HEK293 (cell line): ENCODE data around the gene GAA.

Experiments
- BCL11B ChIP-seq: fragments of 450-650 bp; formaldehyde crosslinking; IDR thresholded peaks from 2 replicates; pipeline ENCODE4 v1.5.1; 2016; ENCODE audit warnings: low read depth, missing biosample characterization, missing genetic modification characterization
- FEZF1 ChIP-seq: fragments of 450-650 bp; formaldehyde crosslinking; IDR thresholded peaks from 2 replicates; pipeline ENCODE4 v1.5.1; 2016; ENCODE audit warnings: missing biosample characterization, missing genetic modification characterization
- GLI4 ChIP-seq: fragments of 450-650 bp; formaldehyde crosslinking; IDR thresholded peaks from 2 replicates; pipeline ENCODE4 v1.5.1; 2016; ENCODE audit warnings: missing biosample characterization, missing genetic modification characterization
- GLIS1 ChIP-seq: fragments of 450-650 bp; formaldehyde crosslinking; IDR thresholded peaks from 2 replicates; pipeline ENCODE4 v1.5.1; 2016; ENCODE audit warnings: missing biosample characterization, missing genetic modification characterization
- KLF9 ChIP-seq: fragments of 450-650 bp; formaldehyde crosslinking; IDR thresholded peaks from 2 replicates; pipeline ENCODE4 v1.5.1; 2016; ENCODE audit warnings: missing biosample characterization, missing genetic modification characterization, low read depth
- OVOL3 ChIP-seq: fragments of 450-650 bp; formaldehyde crosslinking; IDR thresholded peaks from 2 replicates; pipeline ENCODE4 v1.5.1; 2016; ENCODE audit warnings: missing biosample characterization, missing genetic modification characterization
- SP3 ChIP-seq: fragments of 450-650 bp; formaldehyde crosslinking; IDR thresholded peaks from 2 replicates; pipeline ENCODE4 v1.5.1; 2016; ENCODE audit warnings: missing biosample characterization, missing genetic modification characterization
- WT1 ChIP-seq: fragments of 450-650 bp; formaldehyde crosslinking; IDR thresholded peaks from 2 replicates; pipeline ENCODE4 v1.5.1; 2016; ENCODE audit warnings: missing biosample characterization, missing genetic modification characterization
- YY2 ChIP-seq: fragments of 450-650 bp; formaldehyde crosslinking; IDR thresholded peaks from 2 replicates; pipeline ENCODE4 v1.5.1; 2016; ENCODE audit warnings: missing biosample characterization, missing genetic modification characterization
- ZNF112 ChIP-seq: fragments of 450-650 bp; formaldehyde crosslinking; IDR thresholded peaks from 2 replicates; pipeline ENCODE4 v1.5.0; 2017; ENCODE audit warnings: missing biosample characterization, missing genetic modification characterization
- ZNF157 ChIP-seq: fragments of 450-650 bp; formaldehyde crosslinking; IDR thresholded peaks from 2 replicates; pipeline ENCODE4 v1.5.1; 2016; ENCODE audit warnings: missing biosample characterization, missing genetic modification characterization
- ZNF16 ChIP-seq: fragments of 450-650 bp; formaldehyde crosslinking; IDR thresholded peaks from 2 replicates; pipeline ENCODE4 v1.5.1; 2016; ENCODE audit warnings: low read depth, missing biosample characterization, missing genetic modification characterization
- ZNF169 ChIP-seq: fragments of 450-650 bp; formaldehyde crosslinking; IDR thresholded peaks from 2 replicates; pipeline ENCODE4 v1.5.1; 2016; ENCODE audit warnings: missing biosample characterization, missing genetic modification characterization
- ZNF24 ChIP-seq: fragments of 450-650 bp; formaldehyde crosslinking; IDR thresholded peaks from 2 replicates; pipeline ENCODE4 v1.5.1; 2016; ENCODE audit warnings: missing biosample characterization, missing genetic modification characterization
- ZNF292 ChIP-seq: fragments of 450-650 bp; formaldehyde crosslinking; IDR thresholded peaks from 2 replicates; pipeline ENCODE4 v1.5.1; 2016; ENCODE audit warnings: low read depth, missing biosample characterization, missing genetic modification characterization, borderline replicate concordance
- ZNF302 ChIP-seq: fragments of 450-650 bp; formaldehyde crosslinking; IDR thresholded peaks from 2 replicates; pipeline ENCODE4 v1.5.1; 2016; ENCODE audit warnings: missing biosample characterization, missing genetic modification characterization, low read depth
- ZNF335 ChIP-seq: fragments of 450-650 bp; formaldehyde crosslinking; conservative IDR thresholded peaks from 2 replicates; pipeline ENCODE4 v1.5.1; 2016; ENCODE audit warnings: missing biosample characterization, missing genetic modification characterization
- ZNF394 ChIP-seq: fragments of 450-650 bp; formaldehyde crosslinking; IDR thresholded peaks from 2 replicates; pipeline ENCODE4 v1.5.1; 2016; ENCODE audit warnings: missing biosample characterization, missing genetic modification characterization, mild to moderate bottlenecking, moderate library complexity, borderline replicate concordance
- ZNF416 ChIP-seq: fragments of 450-650 bp; formaldehyde crosslinking; IDR thresholded peaks from 2 replicates; pipeline ENCODE4 v1.5.1; 2016; ENCODE audit warnings: missing biosample characterization, missing genetic modification characterization
- ZNF530 ChIP-seq: fragments of 450-650 bp; formaldehyde crosslinking; IDR thresholded peaks from 2 replicates; pipeline ENCODE4 v1.5.1; 2016; ENCODE audit warnings: low read depth, missing biosample characterization, missing genetic modification characterization
- ZNF549 ChIP-seq: fragments of 450-650 bp; IDR thresholded peaks from 2 replicates; pipeline ENCODE4 v1.5.1; 2018; ENCODE audit warnings: missing biosample characterization, missing genetic modification characterization, mild to moderate bottlenecking, inconsistent platforms, moderate library complexity
- ZNF677 ChIP-seq: fragments of 450-650 bp; IDR thresholded peaks from 2 replicates; pipeline ENCODE4 v1.5.0; 2018; ENCODE audit warnings: missing biosample characterization, mild to moderate bottlenecking, missing genetic modification characterization, moderate library complexity
- ZNF777 ChIP-seq: fragments of 450-650 bp; formaldehyde crosslinking; IDR thresholded peaks from 2 replicates; pipeline ENCODE4 v1.5.1; 2017; ENCODE audit warnings: missing biosample characterization, missing genetic modification characterization, borderline replicate concordance
- TF ChIP-seq, protein P1 (sequence below): fragments of 450-650 bp; IDR thresholded peaks from 2 replicates; pipeline ENCODE4 v1.5.1; 2018; ENCODE audit warnings: missing biosample characterization, mild to moderate bottlenecking, missing genetic modification characterization
- TF ChIP-seq, protein P2 (sequence below): fragments of 450-650 bp; formaldehyde crosslinking; IDR thresholded peaks from 2 replicates; pipeline ENCODE4 v1.5.1; 2016; ENCODE audit warnings: missing biosample characterization, missing genetic modification characterization
- TF ChIP-seq, protein P3 (sequence below): fragments of 450-650 bp; formaldehyde crosslinking; IDR thresholded peaks from 2 replicates; pipeline ENCODE4 v1.5.1; 2016; ENCODE audit warnings: missing biosample characterization, missing genetic modification characterization
- TF ChIP-seq, protein P4 (sequence below): fragments of 450-650 bp; formaldehyde crosslinking; IDR thresholded peaks from 2 replicates; pipeline ENCODE4 v1.5.1; 2016; ENCODE audit warnings: missing biosample characterization, missing genetic modification characterization
- TF ChIP-seq, protein P5 (sequence below): fragments of 450-650 bp; formaldehyde crosslinking; IDR thresholded peaks from 2 replicates; pipeline ENCODE4 v1.5.1; 2016; ENCODE audit warnings: missing biosample characterization, missing genetic modification characterization
- TF ChIP-seq, protein P6 (sequence below): fragments of 450-650 bp; formaldehyde crosslinking; IDR thresholded peaks from 2 replicates; pipeline ENCODE4 v1.5.1; 2017; ENCODE audit warnings: missing biosample characterization, missing genetic modification characterization

The GAA gene

DNA sequence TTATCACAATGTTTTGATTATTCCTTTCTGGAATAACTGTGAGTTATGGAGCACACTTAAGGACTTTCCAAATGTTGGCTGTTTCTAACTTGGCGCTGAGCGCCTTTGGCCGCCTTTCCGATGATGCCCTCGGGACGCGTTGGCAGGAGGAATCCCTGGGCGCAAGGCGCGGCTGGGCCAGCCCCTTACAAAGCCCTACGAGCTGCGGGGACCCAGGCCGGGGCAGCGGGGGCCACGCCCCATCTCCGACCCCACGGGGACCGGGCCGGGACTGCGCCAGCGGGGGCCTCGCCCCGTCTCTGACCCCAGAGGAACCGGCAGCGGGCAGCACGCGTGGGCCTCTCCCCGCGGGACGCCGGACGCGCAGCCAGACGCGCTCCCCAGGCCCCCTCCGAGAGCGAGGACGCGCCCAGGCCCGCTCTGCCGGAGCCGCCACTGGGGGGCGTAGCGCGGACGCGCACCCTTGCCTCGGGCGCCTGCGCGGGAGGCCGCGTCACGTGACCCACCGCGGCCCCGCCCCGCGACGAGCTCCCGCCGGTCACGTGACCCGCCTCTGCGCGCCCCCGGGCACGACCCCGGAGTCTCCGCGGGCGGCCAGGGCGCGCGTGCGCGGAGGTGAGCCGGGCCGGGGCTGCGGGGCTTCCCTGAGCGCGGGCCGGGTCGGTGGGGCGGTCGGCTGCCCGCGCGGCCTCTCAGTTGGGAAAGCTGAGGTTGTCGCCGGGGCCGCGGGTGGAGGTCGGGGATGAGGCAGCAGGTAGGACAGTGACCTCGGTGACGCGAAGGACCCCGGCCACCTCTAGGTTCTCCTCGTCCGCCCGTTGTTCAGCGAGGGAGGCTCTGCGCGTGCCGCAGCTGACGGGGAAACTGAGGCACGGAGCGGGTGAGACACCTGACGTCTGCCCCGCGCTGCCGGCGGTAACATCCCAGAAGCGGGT is at the start of gene GAA (continued):
- TF ChIP-seq, protein P1, sequence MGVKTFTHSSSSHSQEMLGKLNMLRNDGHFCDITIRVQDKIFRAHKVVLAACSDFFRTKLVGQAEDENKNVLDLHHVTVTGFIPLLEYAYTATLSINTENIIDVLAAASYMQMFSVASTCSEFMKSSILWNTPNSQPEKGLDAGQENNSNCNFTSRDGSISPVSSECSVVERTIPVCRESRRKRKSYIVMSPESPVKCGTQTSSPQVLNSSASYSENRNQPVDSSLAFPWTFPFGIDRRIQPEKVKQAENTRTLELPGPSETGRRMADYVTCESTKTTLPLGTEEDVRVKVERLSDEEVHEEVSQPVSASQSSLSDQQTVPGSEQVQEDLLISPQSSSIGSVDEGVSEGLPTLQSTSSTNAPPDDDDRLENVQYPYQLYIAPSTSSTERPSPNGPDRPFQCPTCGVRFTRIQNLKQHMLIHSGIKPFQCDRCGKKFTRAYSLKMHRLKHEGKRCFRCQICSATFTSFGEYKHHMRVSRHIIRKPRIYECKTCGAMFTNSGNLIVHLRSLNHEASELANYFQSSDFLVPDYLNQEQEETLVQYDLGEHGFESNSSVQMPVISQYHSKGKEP (tag by site-specific recombination), result no peak
- TF ChIP-seq WT1 (no peak), ZNF16 (tag by site-specific recombination) (no peak), OVOL3 (tag by site-specific recombination) (no peak), ZNF169 (tag by site-specific recombination) (no peak), ZNF530 (no peak), ZNF112 (no peak), FEZF1 (no peak), KLF9 (tag by site-specific recombination) (peak; percentile 72), ZNF335 (tag by site-specific recombination) (peak; percentile 86), ZNF416 (no peak), BCL11B (tag by site-specific recombination) (peak; percentile 65; the same call in 1 of the 2 replicates), ZNF549 (tag by site-specific recombination) (no peak), ZNF677 (tag by site-specific recombination) (no peak; the same call in 1 of the 2 replicates), ZNF302 (tag by site-specific recombination) (no peak), SP3 (tag by site-specific recombination) (peak; percentile 36; the same call in 1 of the 2 replicates), GLIS1 (tag by site-specific recombination) (peak; percentile 87), YY2 (no peak), GLI4 (tag by site-specific recombination) (0 out of 2 replicates have a peak, but pooled peaks have one; percentile 43), ZNF292 (tag by site-specific recombination) (no peak), ZNF394 (tag by site-specific recombination) (no peak), ZNF777 (tag by site-specific recombination) (peak; percentile 44; the same call in 1 of the 2 replicates), ZNF157 (no peak), ZNF24 (tag by site-specific recombination) (no peak)
- TF ChIP-seq, protein P2, sequence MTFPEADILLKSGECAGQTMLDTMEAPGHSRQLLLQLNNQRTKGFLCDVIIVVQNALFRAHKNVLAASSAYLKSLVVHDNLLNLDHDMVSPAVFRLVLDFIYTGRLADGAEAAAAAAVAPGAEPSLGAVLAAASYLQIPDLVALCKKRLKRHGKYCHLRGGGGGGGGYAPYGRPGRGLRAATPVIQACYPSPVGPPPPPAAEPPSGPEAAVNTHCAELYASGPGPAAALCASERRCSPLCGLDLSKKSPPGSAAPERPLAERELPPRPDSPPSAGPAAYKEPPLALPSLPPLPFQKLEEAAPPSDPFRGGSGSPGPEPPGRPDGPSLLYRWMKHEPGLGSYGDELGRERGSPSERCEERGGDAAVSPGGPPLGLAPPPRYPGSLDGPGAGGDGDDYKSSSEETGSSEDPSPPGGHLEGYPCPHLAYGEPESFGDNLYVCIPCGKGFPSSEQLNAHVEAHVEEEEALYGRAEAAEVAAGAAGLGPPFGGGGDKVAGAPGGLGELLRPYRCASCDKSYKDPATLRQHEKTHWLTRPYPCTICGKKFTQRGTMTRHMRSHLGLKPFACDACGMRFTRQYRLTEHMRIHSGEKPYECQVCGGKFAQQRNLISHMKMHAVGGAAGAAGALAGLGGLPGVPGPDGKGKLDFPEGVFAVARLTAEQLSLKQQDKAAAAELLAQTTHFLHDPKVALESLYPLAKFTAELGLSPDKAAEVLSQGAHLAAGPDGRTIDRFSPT (tag by site-specific recombination), result peak; percentile 92
- TF ChIP-seq, protein P3, sequence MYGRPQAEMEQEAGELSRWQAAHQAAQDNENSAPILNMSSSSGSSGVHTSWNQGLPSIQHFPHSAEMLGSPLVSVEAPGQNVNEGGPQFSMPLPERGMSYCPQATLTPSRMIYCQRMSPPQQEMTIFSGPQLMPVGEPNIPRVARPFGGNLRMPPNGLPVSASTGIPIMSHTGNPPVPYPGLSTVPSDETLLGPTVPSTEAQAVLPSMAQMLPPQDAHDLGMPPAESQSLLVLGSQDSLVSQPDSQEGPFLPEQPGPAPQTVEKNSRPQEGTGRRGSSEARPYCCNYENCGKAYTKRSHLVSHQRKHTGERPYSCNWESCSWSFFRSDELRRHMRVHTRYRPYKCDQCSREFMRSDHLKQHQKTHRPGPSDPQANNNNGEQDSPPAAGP (tag by site-specific recombination), result 0 out of 2 replicates have a peak, but pooled peaks have one; percentile 15
- TF ChIP-seq, protein P4, sequence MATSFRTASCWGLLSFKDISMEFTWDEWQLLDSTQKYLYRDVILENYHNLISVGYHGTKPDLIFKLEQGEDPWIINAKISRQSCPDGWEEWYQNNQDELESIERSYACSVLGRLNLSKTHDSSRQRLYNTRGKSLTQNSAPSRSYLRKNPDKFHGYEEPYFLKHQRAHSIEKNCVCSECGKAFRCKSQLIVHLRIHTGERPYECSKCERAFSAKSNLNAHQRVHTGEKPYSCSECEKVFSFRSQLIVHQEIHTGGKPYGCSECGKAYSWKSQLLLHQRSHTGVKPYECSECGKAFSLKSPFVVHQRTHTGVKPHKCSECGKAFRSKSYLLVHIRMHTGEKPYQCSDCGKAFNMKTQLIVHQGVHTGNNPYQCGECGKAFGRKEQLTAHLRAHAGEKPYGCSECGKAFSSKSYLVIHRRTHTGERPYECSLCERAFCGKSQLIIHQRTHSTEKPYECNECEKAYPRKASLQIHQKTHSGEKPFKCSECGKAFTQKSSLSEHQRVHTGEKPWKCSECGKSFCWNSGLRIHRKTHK, result no peak
- TF ChIP-seq, protein P5, sequence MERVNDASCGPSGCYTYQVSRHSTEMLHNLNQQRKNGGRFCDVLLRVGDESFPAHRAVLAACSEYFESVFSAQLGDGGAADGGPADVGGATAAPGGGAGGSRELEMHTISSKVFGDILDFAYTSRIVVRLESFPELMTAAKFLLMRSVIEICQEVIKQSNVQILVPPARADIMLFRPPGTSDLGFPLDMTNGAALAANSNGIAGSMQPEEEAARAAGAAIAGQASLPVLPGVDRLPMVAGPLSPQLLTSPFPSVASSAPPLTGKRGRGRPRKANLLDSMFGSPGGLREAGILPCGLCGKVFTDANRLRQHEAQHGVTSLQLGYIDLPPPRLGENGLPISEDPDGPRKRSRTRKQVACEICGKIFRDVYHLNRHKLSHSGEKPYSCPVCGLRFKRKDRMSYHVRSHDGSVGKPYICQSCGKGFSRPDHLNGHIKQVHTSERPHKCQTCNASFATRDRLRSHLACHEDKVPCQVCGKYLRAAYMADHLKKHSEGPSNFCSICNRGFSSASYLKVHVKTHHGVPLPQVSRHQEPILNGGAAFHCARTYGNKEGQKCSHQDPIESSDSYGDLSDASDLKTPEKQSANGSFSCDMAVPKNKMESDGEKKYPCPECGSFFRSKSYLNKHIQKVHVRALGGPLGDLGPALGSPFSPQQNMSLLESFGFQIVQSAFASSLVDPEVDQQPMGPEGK (tag by site-specific recombination), result peak; percentile 85
- TF ChIP-seq, protein P6, sequence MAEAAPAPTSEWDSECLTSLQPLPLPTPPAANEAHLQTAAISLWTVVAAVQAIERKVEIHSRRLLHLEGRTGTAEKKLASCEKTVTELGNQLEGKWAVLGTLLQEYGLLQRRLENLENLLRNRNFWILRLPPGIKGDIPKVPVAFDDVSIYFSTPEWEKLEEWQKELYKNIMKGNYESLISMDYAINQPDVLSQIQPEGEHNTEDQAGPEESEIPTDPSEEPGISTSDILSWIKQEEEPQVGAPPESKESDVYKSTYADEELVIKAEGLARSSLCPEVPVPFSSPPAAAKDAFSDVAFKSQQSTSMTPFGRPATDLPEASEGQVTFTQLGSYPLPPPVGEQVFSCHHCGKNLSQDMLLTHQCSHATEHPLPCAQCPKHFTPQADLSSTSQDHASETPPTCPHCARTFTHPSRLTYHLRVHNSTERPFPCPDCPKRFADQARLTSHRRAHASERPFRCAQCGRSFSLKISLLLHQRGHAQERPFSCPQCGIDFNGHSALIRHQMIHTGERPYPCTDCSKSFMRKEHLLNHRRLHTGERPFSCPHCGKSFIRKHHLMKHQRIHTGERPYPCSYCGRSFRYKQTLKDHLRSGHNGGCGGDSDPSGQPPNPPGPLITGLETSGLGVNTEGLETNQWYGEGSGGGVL, result no peak
